ENCODE results near the gene RPL10.

Gene RPL10

DNA sequence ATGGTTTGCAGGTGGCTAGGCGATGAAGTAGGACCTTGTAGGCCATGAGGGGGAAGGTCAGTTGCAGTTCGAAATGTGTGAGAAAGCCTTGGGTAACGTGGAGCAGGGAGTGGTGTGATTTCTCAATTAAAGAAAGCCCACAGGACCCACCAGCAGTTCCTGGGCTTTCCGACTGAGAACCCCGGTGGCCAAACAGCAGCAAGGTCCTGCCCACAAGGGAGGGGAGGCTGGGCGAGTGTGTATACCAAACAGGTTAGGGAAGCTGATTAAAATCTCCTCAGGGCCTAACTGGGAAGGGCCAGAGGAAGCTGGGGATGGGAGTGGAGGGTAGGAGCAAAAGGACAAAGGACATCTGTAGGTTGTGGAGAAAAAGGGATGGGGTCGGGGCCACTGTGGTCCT, 32.7 kb downstream of the RPL10 start:
- DNase-seq (ENCODE audit: low spot score) = no peak

- no peak for DNase-seq (ENCODE audit: low spot score)
Observed at GRCh38 chrX:154431341-154431740, 33.2 kb downstream of the RPL10 start.

GRCh38 chrX:154432210-154432609, 34.0 kb downstream of the RPL10 start:
- DNase-seq (ENCODE audit: low spot score) = no peak

- DNase-seq (ENCODE audit: low spot score) = no peak
Observed at GRCh38 chrX:154433605-154434004, 35.4 kb downstream of the RPL10 start.

DNA sequence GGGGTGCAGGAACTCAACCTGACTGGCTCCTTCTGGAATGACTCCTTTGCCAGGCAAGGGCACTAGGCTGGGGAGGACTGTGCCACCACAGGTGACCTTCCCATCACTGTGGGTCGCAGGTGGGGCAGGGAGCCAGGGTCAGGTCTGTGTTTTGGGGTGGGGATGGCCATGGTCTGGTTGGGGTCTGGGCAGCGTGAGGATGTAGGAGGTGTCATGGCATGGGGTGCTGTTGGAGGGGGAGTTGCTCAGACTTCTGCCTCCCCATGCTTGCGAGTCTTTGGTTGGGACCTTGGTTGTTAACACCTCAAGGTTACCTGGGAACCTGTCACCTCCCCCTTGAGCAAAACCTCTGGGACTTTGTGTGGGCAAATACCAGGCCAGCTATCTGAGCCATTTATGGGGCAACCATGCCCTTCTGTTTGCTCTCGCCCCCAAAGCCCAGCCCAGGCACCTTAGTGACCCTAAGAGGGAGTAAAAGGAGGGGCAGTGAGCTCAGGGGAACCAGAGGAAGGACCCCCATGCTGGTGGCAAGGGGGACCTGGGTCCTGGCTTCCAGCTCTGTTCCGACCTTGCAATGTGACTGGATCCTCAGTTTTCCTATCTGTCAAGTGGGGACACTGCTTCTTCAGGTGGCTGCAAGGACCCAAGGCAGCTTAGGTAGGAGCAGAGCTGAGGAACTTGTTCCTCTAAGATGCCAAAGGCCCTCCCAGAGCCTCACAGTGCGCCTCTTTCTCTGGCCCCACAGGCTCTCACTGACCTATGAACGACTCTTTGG, 36.4 kb downstream of the RPL10 start:
- DNase-seq (ENCODE audit: low spot score) = no peak

GRCh38 chrX:154435171-154435733, 37.1 kb downstream of the RPL10 start:
- no peak for DNase-seq (ENCODE audit: low spot score)

DNA sequence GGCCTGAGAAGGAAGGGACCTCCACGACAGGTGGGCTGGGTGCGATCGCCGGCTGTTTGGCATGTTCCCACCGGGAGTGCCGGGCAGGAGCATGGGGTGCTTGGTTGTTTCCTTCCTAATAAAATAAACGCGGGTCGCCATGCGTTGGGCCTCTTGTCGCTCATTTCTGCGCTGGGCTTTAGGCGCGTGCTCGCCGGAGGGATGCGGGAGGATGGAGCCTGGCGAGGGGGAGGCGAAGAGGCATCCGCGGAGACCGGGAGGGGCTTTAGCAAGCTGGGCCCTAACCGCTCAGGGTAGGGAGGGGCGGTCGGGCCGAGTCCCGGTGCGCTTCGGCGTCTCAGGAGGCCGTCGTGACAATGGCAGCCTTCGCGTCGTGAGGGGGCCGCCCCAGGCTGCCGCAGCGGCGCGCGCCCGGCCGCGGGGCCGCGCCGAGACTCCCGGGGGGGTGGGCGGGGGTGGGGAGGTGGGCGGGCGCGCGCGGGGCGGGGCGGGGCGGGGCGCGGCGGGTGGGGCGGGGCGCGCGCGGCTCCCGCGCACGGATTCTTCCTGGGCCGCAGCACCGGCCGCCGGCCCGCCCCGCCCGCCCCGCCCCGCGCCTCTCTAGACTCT, 38.3 kb downstream of the RPL10 start:
- DNase-seq (ENCODE audit: low spot score) = peak; percentile 53

- peak; percentile 69 for DNase-seq (ENCODE audit: low spot score)
Observed at GRCh38 chrX:154436983-154437752, 39.0 kb downstream of the RPL10 start, which contains the start of gene GDI1. GDI1 (plus strand) TSS chrX:154437154; CDS start chrX:154437255, 101 bp downstream.

DNA sequence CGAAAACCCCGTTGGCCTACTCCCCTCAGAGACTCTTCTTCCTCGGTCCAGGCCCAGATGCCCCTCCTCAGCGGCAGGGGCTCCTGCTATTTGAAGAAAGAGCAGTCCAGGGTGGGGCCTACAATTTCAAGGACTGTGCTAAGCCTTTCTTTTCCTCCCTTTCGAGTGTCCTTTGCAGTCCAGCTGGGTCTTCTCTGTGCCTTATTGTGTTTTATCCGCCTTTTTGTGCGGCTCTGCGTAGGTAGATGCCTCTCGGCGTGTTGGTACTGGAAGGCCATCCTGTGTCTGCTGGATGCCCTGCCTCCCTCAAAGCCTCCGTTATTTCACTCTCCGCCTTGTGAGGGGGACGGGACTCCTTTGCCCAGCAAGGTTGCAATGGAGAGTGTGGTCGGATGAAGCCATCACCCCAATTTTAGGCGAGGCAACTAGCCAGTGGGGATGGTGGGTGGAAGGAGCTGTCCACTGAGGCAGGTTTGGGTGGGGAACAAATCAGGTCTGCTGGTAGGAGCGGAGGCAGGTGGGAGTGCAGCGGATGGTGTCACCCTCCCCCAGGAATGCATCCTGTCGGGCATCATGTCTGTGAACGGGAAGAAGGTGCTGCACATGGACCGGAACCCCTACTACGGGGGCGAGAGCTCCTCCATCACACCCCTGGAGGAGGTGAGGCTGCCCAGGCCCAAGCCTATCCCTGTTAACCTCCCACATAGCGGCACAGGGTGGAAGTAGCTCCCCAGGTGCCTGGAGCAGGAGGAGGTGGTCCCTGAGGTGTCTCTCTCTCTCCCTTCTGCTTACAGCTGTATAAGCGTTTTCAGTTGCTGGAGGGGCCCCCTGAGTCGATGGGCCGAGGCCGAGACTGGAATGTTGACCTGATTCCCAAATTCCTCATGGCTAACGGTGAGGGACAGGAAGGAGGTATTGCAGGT, 40.1 kb downstream of the RPL10 start:
- DNase-seq (ENCODE audit: low spot score) = no peak

DNA sequence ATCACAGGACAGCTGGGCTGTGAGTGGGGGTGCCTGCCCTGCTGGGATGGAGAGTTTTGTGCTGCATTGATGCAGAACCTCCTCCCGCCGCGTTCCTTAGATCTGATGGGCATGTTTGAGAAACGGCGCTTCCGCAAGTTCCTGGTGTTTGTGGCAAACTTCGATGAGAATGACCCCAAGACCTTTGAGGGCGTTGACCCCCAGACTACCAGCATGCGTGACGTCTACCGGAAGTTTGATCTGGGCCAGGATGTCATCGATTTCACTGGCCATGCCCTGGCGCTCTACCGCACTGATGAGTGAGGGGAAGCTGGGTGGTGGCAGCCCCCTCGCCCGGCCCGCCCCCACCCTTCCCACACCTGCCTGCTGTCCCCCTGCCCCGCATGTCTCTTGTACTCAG, 41.7 kb downstream of the RPL10 start:
- DNase-seq (ENCODE audit: low spot score) = no peak

DNA sequence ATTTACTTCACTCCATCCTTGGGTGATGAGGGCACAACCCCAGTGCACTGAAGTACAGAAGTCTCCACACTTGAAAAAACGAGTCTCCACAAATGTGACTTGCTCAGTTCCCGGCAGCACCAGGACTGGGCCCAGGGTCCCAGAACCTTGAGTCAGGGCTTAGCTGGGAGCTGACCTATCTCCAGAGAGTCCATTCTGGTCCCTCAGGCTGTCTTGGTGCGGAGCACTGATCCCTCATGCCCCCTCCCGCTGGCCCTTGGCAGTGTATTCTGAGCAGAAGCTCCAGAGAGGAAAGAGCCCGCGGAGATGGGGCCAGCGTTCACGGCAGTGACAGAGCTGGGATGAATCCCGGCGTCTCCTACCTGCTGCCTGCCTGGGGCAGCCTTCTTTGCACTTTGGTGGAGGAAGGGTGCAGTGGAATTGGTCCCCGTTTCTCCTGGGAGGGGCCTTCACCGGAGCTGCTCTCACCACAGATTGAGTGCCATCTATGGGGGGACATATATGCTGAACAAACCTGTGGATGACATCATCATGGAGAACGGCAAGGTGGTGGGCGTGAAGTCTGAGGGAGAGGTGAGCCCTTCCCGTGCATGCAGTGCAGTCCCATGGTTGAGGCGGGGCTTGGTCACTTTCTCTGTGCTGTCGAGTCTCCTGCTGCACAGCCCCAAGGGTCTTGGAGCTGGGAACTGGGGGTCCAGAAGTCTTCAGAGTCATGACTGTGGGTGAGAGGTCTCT, 42.6 kb downstream of the RPL10 start:
- DNase-seq (ENCODE audit: low spot score) = no peak

DNA sequence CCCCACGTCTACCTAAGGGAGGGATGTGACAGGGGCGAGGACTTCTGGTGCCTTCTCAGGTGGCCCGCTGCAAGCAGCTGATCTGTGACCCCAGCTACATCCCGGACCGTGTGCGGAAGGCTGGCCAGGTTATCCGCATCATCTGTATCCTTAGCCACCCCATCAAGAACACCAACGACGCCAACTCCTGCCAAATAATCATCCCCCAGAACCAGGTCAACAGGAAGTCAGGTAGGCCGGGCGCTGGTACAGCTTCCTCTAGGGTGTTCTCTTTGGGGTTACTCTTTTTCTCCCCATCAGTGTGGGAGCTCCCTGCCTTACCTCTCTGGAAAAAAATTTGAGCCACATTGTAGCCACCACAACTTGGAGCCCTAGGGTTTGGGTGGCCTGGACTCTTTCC, 43.4 kb downstream of the RPL10 start:
- no peak for DNase-seq (ENCODE audit: low spot score)

DNA sequence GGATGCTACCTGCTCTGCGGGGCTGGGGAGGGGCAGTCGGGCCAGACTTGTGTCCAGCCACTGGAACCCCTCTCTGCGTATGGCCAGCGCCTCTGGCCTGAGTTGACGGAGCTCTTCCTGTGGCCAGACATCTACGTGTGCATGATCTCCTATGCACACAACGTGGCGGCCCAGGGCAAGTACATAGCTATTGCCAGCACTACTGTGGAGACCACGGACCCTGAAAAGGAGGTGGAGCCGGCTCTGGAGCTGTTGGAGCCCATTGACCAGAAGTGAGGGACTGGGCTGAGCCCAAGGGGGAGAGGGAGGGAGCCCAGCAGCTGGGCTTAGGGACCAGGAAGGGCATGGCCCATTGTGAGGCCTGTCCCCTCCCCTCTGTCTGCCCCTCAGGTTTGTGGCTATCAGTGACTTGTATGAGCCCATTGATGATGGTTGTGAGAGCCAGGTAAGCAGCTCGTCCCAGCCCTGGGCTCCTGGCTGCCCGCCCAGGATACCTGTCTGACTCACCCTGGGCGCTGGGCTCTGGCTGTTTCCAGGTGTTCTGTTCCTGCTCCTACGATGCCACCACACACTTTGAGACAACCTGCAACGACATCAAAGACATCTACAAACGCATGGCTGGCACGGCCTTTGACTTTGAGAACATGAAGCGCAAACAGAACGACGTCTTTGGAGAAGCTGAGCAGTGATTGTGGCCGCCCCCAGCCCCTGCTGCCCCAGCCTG, 44.0 kb downstream of the RPL10 start:
- DNase-seq (ENCODE audit: low spot score) = no peak

DNA sequence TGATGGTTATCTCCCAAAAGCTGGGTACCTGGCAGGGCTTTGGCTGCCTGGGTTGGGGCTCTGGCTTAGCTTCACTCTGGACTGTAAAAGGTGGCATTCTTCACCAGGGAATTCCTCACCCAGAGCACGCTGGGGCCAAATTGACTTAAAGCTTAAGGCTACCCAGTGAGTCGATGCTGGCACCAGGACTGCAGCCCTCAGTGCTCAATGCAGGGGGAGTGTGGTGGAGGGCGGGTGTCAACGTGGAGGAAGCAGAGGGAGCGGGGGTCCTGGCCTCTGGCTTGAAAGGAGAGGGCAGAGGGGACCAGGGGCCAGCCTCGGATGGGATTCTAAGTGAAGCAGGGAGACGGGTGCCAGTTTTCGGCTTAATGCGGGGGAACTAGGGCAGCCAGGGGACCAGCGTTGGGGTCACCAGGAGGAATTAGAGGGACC, 45.3 kb downstream of the RPL10 start:
- no peak for DNase-seq (ENCODE audit: low spot score)

- DNase-seq (ENCODE audit: low spot score) = peak; percentile 84
Observed at GRCh38 chrX:154443992-154444754, 46.0 kb downstream of the RPL10 start, which contains the start of gene FAM50A. FAM50A (plus strand) TSS chrX:154444141; CDS start chrX:154444236, 95 bp downstream.

DNA sequence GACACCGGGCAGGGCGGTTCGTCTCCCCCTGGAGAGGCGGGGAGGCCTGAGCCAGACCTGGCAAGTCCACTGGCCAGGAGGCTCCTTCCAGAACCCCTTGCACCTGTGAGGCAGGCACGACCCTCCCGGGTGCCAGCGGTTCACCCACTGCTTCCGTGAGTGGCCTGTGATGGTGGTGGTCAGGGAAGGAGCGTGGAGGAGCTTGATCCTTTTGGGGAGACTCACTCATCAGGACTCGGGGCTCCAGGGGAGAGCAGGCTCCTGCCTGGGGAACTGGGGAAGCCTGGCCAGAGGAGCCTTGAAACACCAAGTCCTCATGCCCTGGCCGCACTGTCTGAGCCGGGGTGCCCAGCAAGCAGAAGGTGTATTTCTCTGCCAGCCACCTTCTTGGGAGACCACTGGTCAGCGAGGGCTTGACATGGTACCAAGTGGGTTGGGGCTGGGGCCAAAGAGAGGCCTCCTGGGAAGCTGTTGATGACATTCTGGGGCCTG, 46.6 kb downstream of the RPL10 start:
- DNase-seq (ENCODE audit: low spot score) = no peak

DNA sequence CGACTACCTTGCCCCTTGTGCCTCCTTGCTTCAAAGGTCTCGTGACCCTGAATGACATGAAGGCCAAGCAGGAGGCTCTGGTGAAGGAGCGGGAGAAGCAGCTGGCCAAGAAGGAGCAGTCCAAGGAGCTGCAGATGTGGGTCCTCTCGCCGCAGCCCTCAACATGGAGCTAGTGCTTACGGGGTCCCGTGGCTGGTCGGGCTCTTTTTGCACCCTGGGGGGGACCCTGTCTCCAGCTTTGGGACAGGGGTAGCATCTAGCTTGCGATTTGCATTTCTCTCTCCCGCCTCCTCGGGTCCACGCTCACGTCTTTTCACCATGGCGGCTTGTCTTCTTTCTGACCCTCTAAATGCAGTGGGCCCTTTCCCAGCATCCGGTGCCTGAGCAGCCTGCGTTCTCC, 47.6 kb downstream of the RPL10 start:
- no peak for DNase-seq (ENCODE audit: low spot score)

DNA sequence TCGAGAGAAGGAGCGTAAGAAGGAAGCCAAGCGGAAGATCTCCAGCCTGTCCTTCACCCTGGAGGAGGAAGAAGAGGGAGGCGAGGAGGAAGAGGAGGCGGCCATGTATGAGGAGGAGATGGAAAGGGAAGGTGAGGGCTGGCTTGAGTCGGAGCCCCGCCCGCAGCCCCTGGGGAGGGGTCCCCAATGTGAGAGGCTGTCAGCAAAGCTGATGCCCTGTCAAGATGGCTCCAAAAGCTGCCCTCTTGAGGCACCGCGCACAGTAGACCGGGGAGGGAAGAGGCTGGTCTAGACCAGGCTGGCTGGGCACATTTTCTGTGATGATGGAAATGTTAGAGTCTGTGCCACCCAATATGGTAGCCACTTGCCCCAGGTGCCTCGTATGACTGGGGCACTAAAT, 48.3 kb downstream of the RPL10 start:
- no peak for DNase-seq (ENCODE audit: low spot score)

DNA sequence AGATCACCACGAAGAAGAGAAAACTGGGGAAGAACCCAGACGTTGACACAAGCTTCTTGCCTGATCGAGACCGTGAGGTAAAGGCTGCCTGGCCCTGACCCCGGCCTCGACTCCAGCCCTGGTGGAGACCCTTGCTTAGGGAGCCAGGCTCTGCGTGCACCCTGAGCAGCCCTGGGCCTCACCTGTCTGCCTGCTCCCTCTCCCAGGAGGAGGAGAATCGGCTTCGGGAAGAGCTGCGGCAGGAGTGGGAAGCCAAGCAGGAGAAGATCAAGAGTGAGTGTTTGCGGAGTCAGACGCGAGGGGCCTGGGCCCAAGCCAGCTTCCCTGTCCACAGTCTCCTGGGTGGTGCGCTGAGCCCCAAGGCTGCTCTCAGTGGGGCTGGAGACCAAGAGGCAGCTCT, 50.3 kb downstream of the RPL10 start:
- no peak for DNase-seq (ENCODE audit: low spot score)

Measured in hematopoietic multipotent progenitor cell treated with erythropoietin and hydrocortisone succinate and interleukin-3 and kit ligand, for 17 days (in vitro differentiated cells).